Neural cell (in vitro differentiated cells): ENCODE data around the gene FILIP1L. TPM values are rescaled to one million over a fixed set of nuclear protein-coding genes. Genes with fewer than 3 reads are reported as not detected.

Experiments used
- H2AFZ ChIP-seq: fragments of 200-600, 300-800 bp; sonication (generic), shearing (Covaris generic); 2 replicates; pipeline ENCODE4 v1.6.0; 2014; ENCODE audit warnings: low read depth, mild to moderate bottlenecking, antibody characterized with exemption, low read length, moderate library complexity
- H3F3A ChIP-seq: fragments of 200-600 bp; shearing (Covaris generic); 2 replicates; pipeline ENCODE4 v1.6.1; 2016; ENCODE audit warnings: mild to moderate bottlenecking, moderate library complexity, mixed read lengths, antibody characterized with exemption, low read length; ENCODE audit not compliant: insufficient read depth, poor library complexity, severe bottlenecking
- H3K27ac ChIP-seq: fragments of 200-600, 300-800 bp; sonication (generic), shearing (Covaris generic); 2 replicates; pipeline ENCODE4 v1.5.1; 2014; ENCODE audit warnings: mild to moderate bottlenecking, low read length, moderate library complexity
- H3K27me3 ChIP-seq: fragments of 300-800, 200-600 bp; sonication (generic), shearing (Covaris generic); 2 replicates; pipeline ENCODE4 v1.6.0; 2014; ENCODE audit warnings: mild to moderate bottlenecking, low read depth, low read length, moderate library complexity; ENCODE audit not compliant: insufficient read depth
- H3K36me3 ChIP-seq: fragments of 300-800, 200-600 bp; sonication (generic), shearing (Covaris generic); 2 replicates; pipeline ENCODE4 v1.5.1; 2014; ENCODE audit warnings: mild to moderate bottlenecking, antibody characterized with exemption, low read length, moderate library complexity; ENCODE audit not compliant: insufficient read depth
- H3K4me2 ChIP-seq: fragments of 300-800, 200-600 bp; sonication (generic), shearing (Covaris generic); 2 replicates; pipeline ENCODE4 v1.6.0; 2014; ENCODE audit warnings: mild to moderate bottlenecking, low read length
- H3K4me3 ChIP-seq: fragments of 300-800, 200-600 bp; sonication (generic), shearing (Covaris generic); 2 replicates; pipeline ENCODE4 v1.5.1; 2014; ENCODE audit warnings: mild to moderate bottlenecking, low read length, moderate library complexity
- H3K79me2 ChIP-seq: fragments of 200-600 bp; shearing (Covaris generic); replicated peaks from 2 replicates; pipeline ENCODE4 v1.6.0; 2014; ENCODE audit warnings: mild to moderate bottlenecking, low read length, moderate library complexity; ENCODE audit not compliant: insufficient read depth
- H3K9ac ChIP-seq: fragments of 300-800, 200-600 bp; sonication (generic), shearing (Covaris generic); 2 replicates; pipeline ENCODE4 v1.6.1; 2016; ENCODE audit warnings: mild to moderate bottlenecking, low read length, mixed read lengths
- H3K9me2 ChIP-seq: fragments of 200-600 bp; shearing (Covaris generic); 2 replicates; pipeline ENCODE4 v1.6.1; 2016; ENCODE audit warnings: mild to moderate bottlenecking, low read length, mixed read lengths; ENCODE audit not compliant: insufficient read depth
- H3K9me3 ChIP-seq: fragments of 200-600, 300-800 bp; sonication (generic), shearing (Covaris generic); 2 replicates; pipeline ENCODE4 v1.6.1; 2016; ENCODE audit warnings: mild to moderate bottlenecking, mixed run types, low read length, moderate library complexity, mixed read lengths
- H4K20me1 ChIP-seq: fragments of 200-600 bp; shearing (Covaris generic); 2 replicates; pipeline ENCODE4 v1.6.1; 2016; ENCODE audit warnings: mild to moderate bottlenecking, mixed run types; ENCODE audit not compliant: insufficient read depth
- CTCF ChIP-seq: fragments of 450-650 bp; IDR thresholded peaks from 2 replicates; pipeline ENCODE4 v1.5.1; 2014; ENCODE audit warnings: antibody characterized with exemption, mild to moderate bottlenecking, moderate library complexity; ENCODE audit not compliant: poor library complexity, severe bottlenecking
- EP300 ChIP-seq: fragments of 450-650 bp; conservative IDR thresholded peaks from 2 replicates; pipeline ENCODE4 v1.6.1; 2014; ENCODE audit warnings: antibody characterized with exemption, mild to moderate bottlenecking, moderate library complexity; ENCODE audit not compliant: poor library complexity, severe bottlenecking
- EZH2 ChIP-seq: fragments of 200-600, 300-800 bp; shearing (Covaris generic), sonication (generic); IDR thresholded peaks from 2 replicates; pipeline ENCODE4 v1.6.1; 2014; ENCODE audit warnings: antibody characterized with exemption, low read length, borderline replicate concordance, mild to moderate bottlenecking; ENCODE audit not compliant: insufficient read depth, poor library complexity, severe bottlenecking
- MXI1 ChIP-seq: fragments of 450-650 bp; conservative IDR thresholded peaks from 2 replicates; pipeline ENCODE4 v1.6.1; 2014; ENCODE audit warnings: antibody characterized with exemption, mild to moderate bottlenecking; ENCODE audit not compliant: poor library complexity, severe bottlenecking
- POLR2AphosphoS5 ChIP-seq: IDR thresholded peaks from 2 replicates; pipeline ENCODE4 v1.6.1; 2012
- RAD21 ChIP-seq: fragments of 450-650 bp; conservative IDR thresholded peaks from 2 replicates; pipeline ENCODE4 v1.6.1; 2014; ENCODE audit warnings: antibody characterized with exemption, mild to moderate bottlenecking, moderate library complexity
- SMC3 ChIP-seq: fragments of 450-650 bp; conservative IDR thresholded peaks from 2 replicates; pipeline ENCODE4 v1.6.1; 2014; ENCODE audit warnings: antibody characterized with exemption, mild to moderate bottlenecking, moderate library complexity; ENCODE audit not compliant: poor library complexity
- TAF1 ChIP-seq: IDR thresholded peaks from 2 replicates; pipeline ENCODE4 v1.6.1; 2012; ENCODE audit warnings: low read depth
- polyA plus RNA-seq: library from polyadenylated mRNA; depleted of rRNA; stranded (reverse); fragments of >200 nt; gene quantifications from 2 replicates; pipeline ENCODE4 v1.2.3, GENCODE V29; 2014
- TF ChIP-seq, protein P1 (sequence below): IDR thresholded peaks from 2 replicates; pipeline ENCODE4 v1.6.1; 2012; ENCODE audit warnings: borderline replicate concordance

The FILIP1L gene
- polyA plus RNA-seq, 1 donor from 2014 or later = 0.27 TPM

GRCh38 chr3:99962703-99963102 lies 151.6 kb downstream of the FILIP1L start:
- no peaks in the 10 kb centered on the region for H3K9me2 ChIP-seq
- H2AFZ ChIP-seq = no peak overlapping the region
- H4K20me1 ChIP-seq = no peaks in the 10 kb centered on the region
- H3K36me3 ChIP-seq = no peaks in the 10 kb centered on the region
- H3K9me3 ChIP-seq = no peaks in the 10 kb centered on the region
- H3K79me2 ChIP-seq = no peaks in the 10 kb centered on the region
- H3K9ac ChIP-seq = no peak overlapping the region
- no peak overlapping the region for H3K27ac ChIP-seq
- H3K4me3 ChIP-seq = no peak overlapping the region
- TF ChIP-seq EZH2 (no peak), POLR2AphosphoS5 (no peak), SMC3 (no peak), RAD21 (no peak), TAF1 (no peak), MXI1 (no peak)
- no peak overlapping the region for H3K4me2 ChIP-seq
- no peaks in the 10 kb centered on the region for H3K27me3 ChIP-seq
- no peaks in the 10 kb centered on the region for H3F3A ChIP-seq

GRCh38 chr3:99961756-99962515 lies 152.4 kb downstream of the FILIP1L start:
- Histone ChIP-seq H3K9ac (no peak overlapping the region), H3K79me2 (no peaks in the 10 kb centered on the region), H3K27me3 (no peaks in the 10 kb centered on the region), H3F3A (no peaks in the 10 kb centered on the region), H3K9me3 (no peaks in the 10 kb centered on the region), H3K4me2 (no peak overlapping the region), H4K20me1 (no peaks in the 10 kb centered on the region), H3K4me3 (no peak overlapping the region), H3K27ac (no peak overlapping the region), H2AFZ (no peak overlapping the region), H3K9me2 (no peaks in the 10 kb centered on the region), H3K36me3 (no peaks in the 10 kb centered on the region)
- TF ChIP-seq, protein P1, sequence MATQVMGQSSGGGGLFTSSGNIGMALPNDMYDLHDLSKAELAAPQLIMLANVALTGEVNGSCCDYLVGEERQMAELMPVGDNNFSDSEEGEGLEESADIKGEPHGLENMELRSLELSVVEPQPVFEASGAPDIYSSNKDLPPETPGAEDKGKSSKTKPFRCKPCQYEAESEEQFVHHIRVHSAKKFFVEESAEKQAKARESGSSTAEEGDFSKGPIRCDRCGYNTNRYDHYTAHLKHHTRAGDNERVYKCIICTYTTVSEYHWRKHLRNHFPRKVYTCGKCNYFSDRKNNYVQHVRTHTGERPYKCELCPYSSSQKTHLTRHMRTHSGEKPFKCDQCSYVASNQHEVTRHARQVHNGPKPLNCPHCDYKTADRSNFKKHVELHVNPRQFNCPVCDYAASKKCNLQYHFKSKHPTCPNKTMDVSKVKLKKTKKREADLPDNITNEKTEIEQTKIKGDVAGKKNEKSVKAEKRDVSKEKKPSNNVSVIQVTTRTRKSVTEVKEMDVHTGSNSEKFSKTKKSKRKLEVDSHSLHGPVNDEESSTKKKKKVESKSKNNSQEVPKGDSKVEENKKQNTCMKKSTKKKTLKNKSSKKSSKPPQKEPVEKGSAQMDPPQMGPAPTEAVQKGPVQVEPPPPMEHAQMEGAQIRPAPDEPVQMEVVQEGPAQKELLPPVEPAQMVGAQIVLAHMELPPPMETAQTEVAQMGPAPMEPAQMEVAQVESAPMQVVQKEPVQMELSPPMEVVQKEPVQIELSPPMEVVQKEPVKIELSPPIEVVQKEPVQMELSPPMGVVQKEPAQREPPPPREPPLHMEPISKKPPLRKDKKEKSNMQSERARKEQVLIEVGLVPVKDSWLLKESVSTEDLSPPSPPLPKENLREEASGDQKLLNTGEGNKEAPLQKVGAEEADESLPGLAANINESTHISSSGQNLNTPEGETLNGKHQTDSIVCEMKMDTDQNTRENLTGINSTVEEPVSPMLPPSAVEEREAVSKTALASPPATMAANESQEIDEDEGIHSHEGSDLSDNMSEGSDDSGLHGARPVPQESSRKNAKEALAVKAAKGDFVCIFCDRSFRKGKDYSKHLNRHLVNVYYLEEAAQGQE = no peak
- no peak for TF ChIP-seq CTCF
- no peak for TF ChIP-seq EZH2
- TF ChIP-seq TAF1 = no peak
- TF ChIP-seq EP300 = no peak
- TF ChIP-seq POLR2AphosphoS5 = no peak
- TF ChIP-seq SMC3 = no peak
- TF ChIP-seq MXI1 = no peak
- no peak for TF ChIP-seq RAD21
